ENCODE results near the gene IPO4. TPM values are rescaled to one million over a fixed set of nuclear protein-coding genes. Genes with fewer than 3 reads are reported as not detected.

The IPO4 gene
- total RNA-seq, 1 experiment from 2014 or later = 116 TPM

GRCh38 chr14:24197056-24197450, 8.4 kb upstream of the IPO4 start:
- Mint-ChIP-seq H3K27ac (peak overlapping the region in 2 of 3 experiments; percentile 57 to 78; a peak in 3 of 7 replicates), H3K4me1 (peaks cover 27 to 32% of the 10 kb centered on the region in 2 experiments), H3K36me3 (ENCODE audit: insufficient read depth in 1 of 3, low read depth in 3 of 3) (peaks cover 28 to 55% (median 53%) of the 10 kb centered on the region in 3 experiments), H3K4me3 (peak overlapping the region; percentile 92 to 98), H3K9me3 (peaks cover 8% of the 10 kb centered on the region in 2 experiments), H3K27me3 (ENCODE audit: low read depth) (no peaks in the 10 kb centered on the region)
- no peak overlapping the region for H2AFZ ChIP-seq (ENCODE audit: low read length)
- no peak for DNase-seq
- H3T11ph ChIP-seq (ENCODE audit: low read length) = no peak overlapping the region
- H3K56ac ChIP-seq (ENCODE audit: insufficient read length, low read depth, low read length) = no peak overlapping the region
- H2BK120ac ChIP-seq (ENCODE audit: low read depth, low read length, poor library complexity, severe bottlenecking) = no peak overlapping the region
- no peak overlapping the region for H3K9ac ChIP-seq (ENCODE audit: extremely low read depth, insufficient read length, low read length)
- no peak overlapping the region for H4K8ac ChIP-seq (replicated peaks; ENCODE audit: insufficient read length, low read depth, low read length)
- H4K91ac ChIP-seq (ENCODE audit: insufficient read length, low read depth, low read length) = no peak overlapping the region
- H3K23ac ChIP-seq (ENCODE audit: insufficient read length, low read depth, low read length) = no peak overlapping the region
- H3K79me1 ChIP-seq (ENCODE audit: insufficient read depth, low read depth, low read length, poor library complexity, severe bottlenecking) = no peaks in the 10 kb centered on the region
- TF ChIP-seq CTCF (conservative IDR thresholded peaks at IDR 0.05) = no peak
- H3K14ac ChIP-seq (ENCODE audit: insufficient read depth, low read length) = no peak overlapping the region
- no peak overlapping the region for H2BK20ac ChIP-seq (ENCODE audit: low read depth, low read length, poor library complexity, severe bottlenecking)
- no peak overlapping the region for H3K18ac ChIP-seq (ENCODE audit: insufficient read length, low read depth, low read length)
- peaks cover 5% of the 10 kb centered on the region for H3K9me3 ChIP-seq (ENCODE audit: control insufficient read depth, low read depth, low read length)
- no peak overlapping the region for H4K5ac ChIP-seq (ENCODE audit: insufficient read length, low read depth, low read length)
- no peaks in the 10 kb centered on the region for H4K20me1 ChIP-seq (ENCODE audit: control insufficient read depth, insufficient read depth, insufficient read length)
- no peak overlapping the region for H2AK5ac ChIP-seq (ENCODE audit: insufficient read length, low read length)
- H2BK12ac ChIP-seq (ENCODE audit: insufficient read length, low read depth, low read length) = no peak overlapping the region
- H2BK5ac ChIP-seq (ENCODE audit: insufficient read length, low read length) = no peak overlapping the region
- no peak overlapping the region for H3K4ac ChIP-seq (ENCODE audit: low read depth, low read length)
- H3K79me2 ChIP-seq (ENCODE audit: insufficient read depth, low read length) = no peaks in the 10 kb centered on the region
- peaks cover 8% of the 10 kb centered on the region for H3K23me2 ChIP-seq (ENCODE audit: insufficient read length, low read depth, low read length, poor library complexity, severe bottlenecking)
- no peaks in the 10 kb centered on the region for H3K4me1 ChIP-seq (ENCODE audit: insufficient read depth, low read length)
- H2BK15ac ChIP-seq (ENCODE audit: low read depth, low read length) = no peak overlapping the region
- WGBS (ENCODE audit: extremely low coverage, insufficient read length, low lambda C conversion rate) = no CpG with 5 or more reads among the region's 2 CpGs
- no peak overlapping the region for H3K4me2 ChIP-seq (ENCODE audit: insufficient read depth, insufficient read length, low read length)
- no peak overlapping the region for H3K27ac ChIP-seq (ENCODE audit: insufficient read length, low read depth, low read length)
- H3K27me3 ChIP-seq (ENCODE audit: insufficient read depth, low read length) = no peaks in the 10 kb centered on the region
